HCT116 (cell line): ENCODE data around the gene KRTAP5-2. TPM values are rescaled to one million over a fixed set of nuclear protein-coding genes. Genes with fewer than 3 reads are reported as not detected.

Experiments
- ATAC-seq: fragments of 200-7000 bp; cut with Tn5 transposase; 2 replicates; pipeline ENCODE4 v1.9.1; 2020; ENCODE audit warnings: mild to moderate bottlenecking, moderate library complexity
- BruUV-seq: library from RNA; stranded (reverse); fragments of 400-500 nt; replicated peaks from 2 replicates; lab custom pipeline; 2021; lab: Mats Ljungman, UMichigan
- CTCF ChIA-PET: fragments of 300-600 bp; sonication (Branson Sonifier 250); formaldehyde crosslinking; loops from one replicate; lab custom pipeline; 2021; ENCODE audit warnings: antibody characterized with exemption; lab: Charles Lee
- POLR2A ChIA-PET: fragments of 300-600, 350-600 bp; sonication (Branson Sonifier 250); formaldehyde crosslinking; loops from one replicate; lab custom pipeline; 2021; ENCODE audit warnings: antibody characterized with exemption; lab: Charles Lee
- RAD21 ChIA-PET, 2 experiments: fragments of 300-600 bp; sonication (Branson Sonifier 250); formaldehyde crosslinking; loops; one replicate each; lab custom pipeline; 2023; ENCODE audit warnings: low total read pairs in 2 of 2; ENCODE audit not compliant: uncharacterized antibody in 2 of 2, unreplicated experiment in 2 of 2, low non-redundant PET in 1 of 2; lab: Charles Lee
- DNase-seq: peaks from one replicate; pipeline ENCODE4 v3.0.0-alpha.2; 2010; ENCODE audit warnings: low read depth, low spot score
- H2AFZ ChIP-seq: fragments of 200-600 bp; shearing (Covaris generic), sonication (generic); 2 replicates; pipeline ENCODE4 v1.6.1; 2017; ENCODE audit warnings: low read depth, mixed run types, mixed read lengths, antibody characterized with exemption, low read length; ENCODE audit not compliant: poor library complexity, severe bottlenecking
- H3K27ac ChIP-seq: 2 replicates; pipeline ENCODE4 v1.5.1; 2012; ENCODE audit warnings: low read depth, low read length
- H3K27me3 ChIP-seq: fragments of 200-600 bp; sonication (generic); 2 replicates; pipeline ENCODE4 v1.6.1; 2016; ENCODE audit warnings: mixed run types, low read length, mixed read lengths; ENCODE audit not compliant: insufficient read depth
- H3K36me3 ChIP-seq, 2 experiments: fragments of 200-500 bp in 1 of 2; fragments of 200-600 bp in 1 of 2; sonication (Bioruptor generic) in 1 of 2; sonication (generic) in 1 of 2; 2 replicates each; pipeline versions ENCODE4 v1.5.1 to v1.6.1; 2014 to 2016; ENCODE audit warnings: low read length in 2 of 2, inconsistent platforms in 1 of 2, mixed read lengths in 1 of 2, mixed run types in 1 of 2; ENCODE audit not compliant: insufficient read depth in 2 of 2, control insufficient read depth in 1 of 2
- H3K4me1 ChIP-seq, 2 experiments: fragments of 200-600 bp in 1 of 2; sonication (generic) in 1 of 2; 2 replicates each; pipeline versions ENCODE4 v1.5.1 to v1.6.1; 2012 to 2017; ENCODE audit warnings: low read length in 2 of 2, inconsistent platforms in 1 of 2, mild to moderate bottlenecking in 1 of 2, mixed read lengths in 1 of 2, mixed run types in 1 of 2, moderate library complexity in 1 of 2; ENCODE audit not compliant: insufficient read depth in 2 of 2, control insufficient read depth in 1 of 2
- H3K4me2 ChIP-seq: fragments of 200-600 bp; sonication (generic); 2 replicates; pipeline ENCODE4 v1.6.1; 2017; ENCODE audit warnings: mixed run types, low read length, mixed read lengths
- H3K4me3 ChIP-seq, 2 experiments: fragments of 200-600 bp in 1 of 2; sonication (generic) in 1 of 2; replicated peaks in 1 of 2; 2 replicates each; pipeline ENCODE4 v1.5.1; 2011 to 2016; ENCODE audit warnings: low read length in 2 of 2, control low read depth in 1 of 2, low read depth in 1 of 2, mild to moderate bottlenecking in 1 of 2, mixed read lengths in 1 of 2, mixed run types in 1 of 2
- H3K79me2 ChIP-seq: fragments of 200-600 bp; sonication (generic); 2 replicates; pipeline ENCODE4 v1.6.1; 2017; ENCODE audit warnings: mild to moderate bottlenecking, mixed run types, low read length, moderate library complexity, mixed read lengths; ENCODE audit not compliant: insufficient read depth
- H3K9ac ChIP-seq: fragments of 200-600 bp; sonication (generic); 2 replicates; pipeline ENCODE4 v1.6.1; 2016; ENCODE audit warnings: low read length, mixed read lengths
- H3K9me2 ChIP-seq: fragments of 200-600 bp; sonication (generic), shearing (Covaris generic); 2 replicates; pipeline ENCODE4 v1.6.1; 2017; ENCODE audit warnings: mixed run types, mild to moderate bottlenecking, moderate library complexity; ENCODE audit not compliant: insufficient read depth
- H3K9me3 ChIP-seq, 2 experiments: fragments of 200-500 bp in 1 of 2; fragments of 200-600 bp in 1 of 2; sonication (Bioruptor generic) in 1 of 2; sonication (generic) in 1 of 2; 2 replicates each; pipeline ENCODE4 v1.6.1; 2014 to 2017; ENCODE audit warnings: low read length in 2 of 2, mixed read lengths in 2 of 2, inconsistent platforms in 1 of 2, low read depth in 1 of 2, mild to moderate bottlenecking in 1 of 2, mixed run types in 1 of 2, moderate library complexity in 1 of 2; ENCODE audit not compliant: control insufficient read depth in 1 of 2, insufficient read depth in 1 of 2
- H4K20me1 ChIP-seq: fragments of 200-600 bp; sonication (generic), shearing (Covaris generic); 2 replicates; pipeline ENCODE4 v1.6.1; 2017; ENCODE audit warnings: mixed run types, mild to moderate bottlenecking, moderate library complexity; ENCODE audit not compliant: insufficient read depth
- CTCF ChIP-seq, 3 experiments: fragments of 200-600 bp in 1 of 3; sonication (generic) in 1 of 3; IDR thresholded peaks in 2 of 3; conservative IDR thresholded peaks in 1 of 3; 2 replicates each; pipeline ENCODE4 v1.5.1; 2012 to 2017; ENCODE audit warnings: low read depth in 2 of 3, low read length in 2 of 3, antibody characterized with exemption in 1 of 3, borderline replicate concordance in 1 of 3, control low read depth in 1 of 3, mild to moderate bottlenecking in 1 of 3, mixed read lengths in 1 of 3, mixed run types in 1 of 3, moderate library complexity in 1 of 3; ENCODE audit not compliant: insufficient read depth in 1 of 3
- YY1 ChIP-seq: IDR thresholded peaks from 2 replicates; pipeline ENCODE4 v1.6.1; 2011; ENCODE audit warnings: low read length, low read depth, moderate library complexity, mild to moderate bottlenecking; ENCODE audit not compliant: insufficient replicate concordance; ENCODE audit errors: extremely low read depth
- intact Hi-C: fragments of 100-400 bp; cut with micrococcal nuclease; formaldehyde crosslinking; loops from 2 replicates; pipeline ENCODE4 v1.10.0; 2022
- total RNA-seq: library from RNA; stranded (reverse); gene quantifications from one replicate; pipeline ENCODE4 v1.2.1, GENCODE V29; 2021; ENCODE audit not compliant: unreplicated experiment
- TF ChIP-seq, protein P1 (sequence below): IDR thresholded peaks from 2 replicates; pipeline ENCODE4 v1.6.1; 2012

KRTAP5-2 gene
- total RNA-seq, 1 experiment from 2014 or later, result not detected

- H4K20me1 ChIP-seq, result no peaks in the 10 kb centered on the region
- intact Hi-C loops, result loop anchor here (2.0 kb wide), 1 partner anchor 21 kb away; no protein-coding TSS in a partner anchor
- H3K27ac ChIP-seq, result peak overlapping the region; percentile 5; the same call in 1 of the 2 replicates
- RAD21 ChIA-PET, result interaction anchor here in 1 of 2 experiments (1.0 kb wide), 1 partner anchor 20 kb away, joined by 3 read pairs; no protein-coding TSS in a partner anchor
- H3K27me3 ChIP-seq, result no peaks in the 10 kb centered on the region
- CTCF ChIA-PET, result interaction anchor here (1.9 to 2.5 kb wide), 3 partner anchors 20 to 42 kb away, joined by 5 to 13 read pairs (median 10); no protein-coding TSS in a partner anchor
- H3K4me2 ChIP-seq, result peak overlapping the region; percentile 72
- no peak for DNase-seq
- H3K9me2 ChIP-seq, result no peaks in the 10 kb centered on the region
- no TSS peak for BruUV-seq
- no peaks in the 10 kb centered on the region for H3K9me3 ChIP-seq
- H3K79me2 ChIP-seq, result no peaks in the 10 kb centered on the region
- H3K9ac ChIP-seq, result no peak overlapping the region
- peak overlapping the region in 1 of 2 experiments; percentile 23; a peak in 2 of 4 replicates for H3K4me3 ChIP-seq
- POLR2A ChIA-PET, result interaction anchor here (1.3 kb wide), 1 partner anchor 20 kb away, joined by 5 read pairs; no protein-coding TSS in a partner anchor
- no peak overlapping the region for H2AFZ ChIP-seq
- peaks cover 32 to 35% of the 10 kb centered on the region in 2 experiments for H3K4me1 ChIP-seq
- TF ChIP-seq, protein P1, sequence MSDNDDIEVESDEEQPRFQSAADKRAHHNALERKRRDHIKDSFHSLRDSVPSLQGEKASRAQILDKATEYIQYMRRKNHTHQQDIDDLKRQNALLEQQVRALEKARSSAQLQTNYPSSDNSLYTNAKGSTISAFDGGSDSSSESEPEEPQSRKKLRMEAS, result no peak
- peak in 2 of 3 experiments; percentile 34 to 37; a peak in 3 of 6 replicates for TF ChIP-seq CTCF (IDR thresholded peaks at IDR 0.05 in 2 of 3, conservative IDR thresholded peaks at IDR 0.05 in 1 of 3; ENCODE audit: borderline replicate concordance in 1 of 3, insufficient read depth in 1 of 3, low read depth in 2 of 3, low read length in 2 of 3)
- peak; percentile 34 for TF ChIP-seq YY1
- ATAC-seq, result peak; percentile 98
- no peaks in the 10 kb centered on the region; a peak in 1 of 4 replicates for H3K36me3 ChIP-seq
These were observed 44.1 kb downstream of the KRTAP5-2 start for GRCh38 chr11:1553808-1554594.
